HFFc6 (cell line): ENCODE data around the gene FBN3. TPM values are rescaled to one million over a fixed set of nuclear protein-coding genes. Genes with fewer than 3 reads are reported as not detected.

Experiments used
- DNase-seq: peaks from one replicate; pipeline ENCODE4 v3.0.0-alpha.2; 2018
- H3K27ac Mint-ChIP-seq: 2 replicates; pipeline ENCODE4 v1.8.0; 2020; ENCODE audit warnings: mild to moderate bottlenecking, mixed read lengths
- H3K27me3 Mint-ChIP-seq: 2 replicates; pipeline ENCODE4 v1.8.0; 2021; ENCODE audit warnings: mild to moderate bottlenecking, moderate library complexity, mixed read lengths; ENCODE audit not compliant: insufficient read depth
- H3K36me3 Mint-ChIP-seq: 2 replicates; pipeline ENCODE4 v1.8.0; 2021; ENCODE audit warnings: low read depth, mixed read lengths
- H3K4me1 Mint-ChIP-seq: 2 replicates; pipeline ENCODE4 v1.8.0; 2020; ENCODE audit warnings: low read depth, mixed read lengths
- H3K4me3 Mint-ChIP-seq: 2 replicates; pipeline ENCODE4 v1.8.0; 2020; ENCODE audit warnings: mild to moderate bottlenecking, moderate library complexity, mixed read lengths
- H3K9me3 Mint-ChIP-seq: 2 replicates; pipeline ENCODE4 v1.8.0; 2020; ENCODE audit warnings: mild to moderate bottlenecking, mixed read lengths
- total RNA-seq, 6 experiments: library from RNA; stranded (reverse); fragmentation: NEBNext Ultra II Directional; extraction: Animal tissue kit (Norgen Biotek cat#: 25700); gene quantifications; 2 replicates in 1 of 6; 3 replicates in 5 of 6; pipeline ENCODE4 v1.2.3, GENCODE V29; 2021
- TF ChIP-seq, protein P1 (sequence below): fragments of 200-600 bp; sonication (generic); IDR thresholded peaks from 2 replicates; pipeline ENCODE4 v1.5.0; 2021; ENCODE audit warnings: antibody characterized with exemption, mild to moderate bottlenecking

Gene FBN3
- total RNA-seq, 6 experiments from 2014 or later, result not detected

DNA sequence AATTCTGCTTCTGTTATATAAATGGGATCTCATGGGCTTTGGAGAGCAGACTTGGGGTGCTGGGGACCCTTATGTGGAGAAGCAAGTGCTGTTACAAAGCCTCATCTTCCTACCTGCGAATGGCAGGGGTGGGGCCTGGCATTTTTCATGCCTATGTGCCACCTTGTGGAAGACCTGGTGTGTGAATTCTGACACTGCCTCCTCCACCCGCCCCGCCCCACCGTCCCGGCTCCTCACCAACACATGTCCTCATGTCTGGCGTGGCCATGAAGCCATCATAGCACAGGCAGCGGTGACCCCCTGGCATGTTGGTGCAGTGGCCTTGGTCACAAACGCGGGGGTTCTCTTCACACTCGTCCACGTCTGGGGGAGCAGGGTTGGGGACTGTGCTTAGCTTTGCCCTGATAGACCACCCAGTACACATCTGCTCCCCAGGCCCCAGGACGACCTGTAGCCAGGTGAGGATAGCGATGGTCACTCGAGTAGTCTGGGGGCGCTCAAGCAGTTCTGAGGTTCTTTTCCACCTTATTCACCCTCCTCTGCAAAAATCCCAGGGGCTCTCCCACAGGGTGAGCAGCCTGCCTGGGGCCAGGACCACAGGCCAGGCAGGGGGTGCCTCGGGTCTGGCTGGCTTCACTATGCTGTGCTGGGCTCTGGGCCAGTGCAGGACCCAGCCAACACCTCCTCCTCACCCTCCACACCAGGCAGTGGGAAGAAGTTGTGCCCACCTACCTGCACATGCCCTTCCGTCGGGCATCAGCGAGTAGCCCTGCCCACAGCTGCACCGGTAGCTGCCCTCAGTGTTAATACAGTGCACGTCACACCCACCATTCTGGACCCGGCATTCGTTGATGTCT, 32.7 kb downstream of the FBN3 start:
- no peak for DNase-seq
- Mint-ChIP-seq H3K36me3 (no peaks in the 10 kb centered on the region), H3K27ac (no peak overlapping the region), H3K9me3 (no peaks in the 10 kb centered on the region), H3K4me1 (no peaks in the 10 kb centered on the region), H3K4me3 (no peak overlapping the region), H3K27me3 (peaks cover 4% of the 10 kb centered on the region)
- TF ChIP-seq, protein P1, sequence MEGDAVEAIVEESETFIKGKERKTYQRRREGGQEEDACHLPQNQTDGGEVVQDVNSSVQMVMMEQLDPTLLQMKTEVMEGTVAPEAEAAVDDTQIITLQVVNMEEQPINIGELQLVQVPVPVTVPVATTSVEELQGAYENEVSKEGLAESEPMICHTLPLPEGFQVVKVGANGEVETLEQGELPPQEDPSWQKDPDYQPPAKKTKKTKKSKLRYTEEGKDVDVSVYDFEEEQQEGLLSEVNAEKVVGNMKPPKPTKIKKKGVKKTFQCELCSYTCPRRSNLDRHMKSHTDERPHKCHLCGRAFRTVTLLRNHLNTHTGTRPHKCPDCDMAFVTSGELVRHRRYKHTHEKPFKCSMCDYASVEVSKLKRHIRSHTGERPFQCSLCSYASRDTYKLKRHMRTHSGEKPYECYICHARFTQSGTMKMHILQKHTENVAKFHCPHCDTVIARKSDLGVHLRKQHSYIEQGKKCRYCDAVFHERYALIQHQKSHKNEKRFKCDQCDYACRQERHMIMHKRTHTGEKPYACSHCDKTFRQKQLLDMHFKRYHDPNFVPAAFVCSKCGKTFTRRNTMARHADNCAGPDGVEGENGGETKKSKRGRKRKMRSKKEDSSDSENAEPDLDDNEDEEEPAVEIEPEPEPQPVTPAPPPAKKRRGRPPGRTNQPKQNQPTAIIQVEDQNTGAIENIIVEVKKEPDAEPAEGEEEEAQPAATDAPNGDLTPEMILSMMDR, result no peak

DNA sequence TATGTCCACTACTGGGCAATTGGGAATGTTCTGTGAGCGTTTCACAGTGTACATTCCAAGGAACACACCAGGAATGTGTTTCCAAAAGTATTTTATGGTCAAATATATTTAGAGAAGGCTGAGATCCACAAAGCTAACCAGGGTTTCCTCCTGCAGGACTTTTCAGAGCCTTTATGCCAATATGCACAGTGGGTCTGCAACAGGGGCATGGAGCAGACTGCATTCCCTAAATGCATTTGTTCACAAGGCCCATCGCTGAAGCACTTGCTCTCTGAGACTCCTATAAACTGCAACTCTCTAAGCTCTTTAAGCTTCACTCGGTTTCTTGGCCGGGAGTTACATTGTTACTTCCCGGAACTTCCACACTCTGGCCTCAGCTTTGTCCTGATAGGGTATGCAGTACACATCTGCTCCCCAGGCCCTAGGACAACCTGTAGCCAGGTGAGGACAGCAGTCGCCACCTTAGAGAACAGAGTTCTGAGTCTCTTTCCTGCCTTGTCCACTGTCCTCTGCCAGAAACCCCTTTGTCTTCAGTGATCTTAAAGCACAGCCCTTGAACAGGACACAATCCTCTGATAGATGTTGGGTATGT, 33.5 kb downstream of the FBN3 start:
- H3K4me1 Mint-ChIP-seq, result no peaks in the 10 kb centered on the region
- H3K4me3 Mint-ChIP-seq, result no peak overlapping the region
- TF ChIP-seq, protein P1, result no peak
- H3K27ac Mint-ChIP-seq, result no peak overlapping the region
- no peaks in the 10 kb centered on the region for H3K9me3 Mint-ChIP-seq
- peaks cover 4% of the 10 kb centered on the region for H3K27me3 Mint-ChIP-seq
- no peaks in the 10 kb centered on the region for H3K36me3 Mint-ChIP-seq
- no peak for DNase-seq

DNA sequence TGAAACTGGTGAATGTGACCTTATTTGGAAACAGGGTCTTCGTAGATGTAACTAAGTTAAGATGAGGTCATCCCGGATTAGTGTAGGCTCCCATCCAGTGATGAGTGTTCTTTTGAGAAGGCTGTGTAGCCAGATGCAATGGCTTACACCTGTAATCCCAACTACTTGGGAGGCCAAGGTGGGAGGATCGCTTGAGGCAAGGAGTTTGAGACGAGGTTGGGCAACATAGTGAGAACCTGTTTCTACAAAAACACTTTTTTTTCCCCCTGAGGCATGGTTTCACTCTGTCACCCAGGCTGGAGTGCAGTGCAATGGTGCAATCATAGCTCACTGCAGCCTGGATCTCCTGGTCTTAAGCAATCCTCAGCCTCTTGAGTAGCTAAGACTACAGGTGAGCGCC, 36.4 kb downstream of the FBN3 start:
- no peaks in the 10 kb centered on the region; the same call in none of the 2 replicates for H3K27me3 Mint-ChIP-seq
- no peak overlapping the region for H3K4me3 Mint-ChIP-seq
- H3K36me3 Mint-ChIP-seq, result no peaks in the 10 kb centered on the region
- no peaks in the 10 kb centered on the region for H3K4me1 Mint-ChIP-seq
- no peaks in the 10 kb centered on the region for H3K9me3 Mint-ChIP-seq
- TF ChIP-seq, protein P1, result no peak
- DNase-seq, result no peak
- H3K27ac Mint-ChIP-seq, result no peak overlapping the region

DNA sequence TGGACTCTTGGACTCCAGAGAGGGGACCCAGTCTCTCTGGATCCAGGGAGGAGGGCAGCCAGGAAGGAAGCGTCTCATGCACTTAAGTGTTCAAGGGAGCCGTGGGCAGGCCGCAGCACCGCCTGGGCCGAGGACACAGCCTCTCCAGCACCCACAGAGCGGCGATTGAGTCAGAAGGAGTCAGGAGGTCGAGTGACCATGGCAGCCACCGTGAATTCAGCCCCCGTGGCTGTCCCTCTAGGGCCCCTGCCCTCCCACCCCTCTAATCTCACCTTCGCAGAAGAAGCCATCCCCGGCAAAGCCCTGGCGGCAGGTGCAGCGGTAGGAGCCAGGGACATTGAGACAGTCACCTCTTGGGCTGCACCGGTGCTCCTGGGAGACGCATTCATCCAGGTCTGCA, 38.0 kb downstream of the FBN3 start:
- Mint-ChIP-seq H3K4me1 (no peaks in the 10 kb centered on the region), H3K36me3 (no peaks in the 10 kb centered on the region), H3K9me3 (no peaks in the 10 kb centered on the region), H3K27me3 (no peaks in the 10 kb centered on the region; the same call in none of the 2 replicates), H3K27ac (no peak overlapping the region), H3K4me3 (no peak overlapping the region)
- TF ChIP-seq, protein P1, result no peak
- DNase-seq, result no peak

DNA sequence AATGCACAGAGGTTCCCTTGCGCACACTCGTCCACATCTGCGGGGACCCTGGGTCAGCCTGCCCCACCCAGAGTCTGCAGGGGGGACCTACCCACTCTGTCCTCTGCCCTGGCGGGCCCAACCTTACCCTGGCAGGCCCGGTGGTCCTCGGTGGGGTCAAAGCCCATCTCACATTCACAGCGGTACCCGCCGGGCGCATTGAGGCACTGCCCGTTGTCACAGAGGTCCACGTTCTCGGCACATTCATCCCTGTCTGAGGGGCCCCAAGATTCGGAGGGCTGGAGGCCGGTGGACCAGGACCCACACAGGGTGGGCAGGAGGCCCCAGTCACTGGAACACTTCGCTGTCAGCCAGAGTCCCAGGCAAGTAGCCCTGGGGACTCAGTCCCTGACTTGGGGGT, 38.5 kb downstream of the FBN3 start:
- no peak for DNase-seq
- Mint-ChIP-seq H3K27ac (no peak overlapping the region), H3K4me3 (no peak overlapping the region), H3K27me3 (no peaks in the 10 kb centered on the region; the same call in none of the 2 replicates), H3K9me3 (no peaks in the 10 kb centered on the region), H3K36me3 (no peaks in the 10 kb centered on the region), H3K4me1 (no peaks in the 10 kb centered on the region)
- TF ChIP-seq, protein P1, result no peak
